Stimulated activated CD4-positive, alpha-beta T cell treated with anti-CD3 and anti-CD28 coated beads, TNF-alpha, amount 100 ng/mL, for 48 hours (primary cell): ENCODE measurements around the gene FN3K.

Experiments used
- DNase-seq, 3 donors: peaks; one replicate each; pipeline ENCODE4 v3.0.0-alpha.2; 2020; ENCODE audit warnings: low read depth in 3 of 3

The FN3K gene

GRCh38 chr17:82734987-82735866 lies at the start of gene FN3K:
Gene FN3K, plus strand, starts transcription at chr17:82735615. Its CDS starts 22 bp downstream, at chr17:82735637.
- no peak for DNase-seq

- no peak for DNase-seq
Observed at GRCh38 chr17:82686366-82687324, 48.8 kb upstream of the FN3K start.

GRCh38 chr17:82687375-82687861 lies 48.0 kb upstream of the FN3K start:
- no peak for DNase-seq

GRCh38 chr17:82687871-82688270 lies 47.5 kb upstream of the FN3K start:
- no peak for DNase-seq

GRCh38 chr17:82689077-82689476 lies 46.3 kb upstream of the FN3K start:
- DNase-seq, result no peak

GRCh38 chr17:82690786-82691489 lies 44.5 kb upstream of the FN3K start:
- DNase-seq, result no peak

GRCh38 chr17:82691714-82692113 lies 43.7 kb upstream of the FN3K start:
- no peak for DNase-seq

- no peak for DNase-seq
Observed at GRCh38 chr17:82692268-82692667, 43.1 kb upstream of the FN3K start.

GRCh38 chr17:82693168-82693867 lies 42.1 kb upstream of the FN3K start:
- DNase-seq, result no peak

- DNase-seq, result no peak
Observed at GRCh38 chr17:82694647-82695046, 40.8 kb upstream of the FN3K start.

- DNase-seq, result no peak
Observed at GRCh38 chr17:82696259-82696658, 39.2 kb upstream of the FN3K start.

- DNase-seq, result no peak
Observed at GRCh38 chr17:82696916-82697807, 38.3 kb upstream of the FN3K start.

- DNase-seq, result no peak
Observed at GRCh38 chr17:82697808-82698064, 37.7 kb upstream of the FN3K start.

GRCh38 chr17:82698065-82698973 lies 37.1 kb upstream of the FN3K start, which contains the start of gene RAB40B:
Gene RAB40B, minus strand, starts transcription at chr17:82698698. Its CDS starts 102 bp downstream, at chr17:82698596.
- peak; percentile 94 to 97 (median 97) for DNase-seq

GRCh38 chr17:82698974-82699442 lies 36.4 kb upstream of the FN3K start:
- no peak for DNase-seq

- DNase-seq, result no peak
Observed at GRCh38 chr17:82699551-82699950, 35.9 kb upstream of the FN3K start.

GRCh38 chr17:82702231-82702927 lies 33.0 kb upstream of the FN3K start:
- no peak for DNase-seq

GRCh38 chr17:82703036-82703745 lies 32.2 kb upstream of the FN3K start:
- no peak for DNase-seq
